GM03348 (cell line): ENCODE measurements around the gene SLC37A2.
A peak's percentile ranks its signal among the peaks of the same experiment; 100 is the strongest.

Experiments
- DNase-seq: peaks from one replicate; pipeline ENCODE4 v3.0.0; 2012; ENCODE audit warnings: low spot score

SLC37A2 gene

GRCh38 chr11:125111343-125112207, 48.5 kb downstream of the SLC37A2 start, which contains the start of gene TMEM218:
TMEM218 (minus strand) TSS chr11:125111626; CDS start chr11:125102241, 9,385 bp downstream.
- DNase-seq: peak; percentile 99

- no peak for DNase-seq
Observed at GRCh38 chr11:125112208-125112604, 49.1 kb downstream of the SLC37A2 start.

- DNase-seq: no peak
Observed at GRCh38 chr11:125114518-125114917, 51.4 kb downstream of the SLC37A2 start.

GRCh38 chr11:125117429-125117828, 54.3 kb downstream of the SLC37A2 start:
- DNase-seq: no peak

- no peak for DNase-seq
Observed at GRCh38 chr11:125123194-125123946, 60.3 kb downstream of the SLC37A2 start.

- DNase-seq: no peak
Observed at GRCh38 chr11:125123947-125124617, 61.0 kb downstream of the SLC37A2 start.

- DNase-seq: no peak
Observed at GRCh38 chr11:125124618-125124992, 61.5 kb downstream of the SLC37A2 start.

- peak; percentile 26 for DNase-seq
Observed at GRCh38 chr11:125128450-125128849, 65.3 kb downstream of the SLC37A2 start.

GRCh38 chr11:125129316-125129993, 66.3 kb downstream of the SLC37A2 start:
- DNase-seq: no peak

GRCh38 chr11:125132071-125132470, 69.0 kb downstream of the SLC37A2 start:
- DNase-seq: no peak

GRCh38 chr11:125132596-125132995, 69.5 kb downstream of the SLC37A2 start:
- no peak for DNase-seq

GRCh38 chr11:125136001-125136400, 72.9 kb downstream of the SLC37A2 start:
- DNase-seq: no peak

- DNase-seq: no peak
Observed at GRCh38 chr11:125138966-125139365, 75.9 kb downstream of the SLC37A2 start.

GRCh38 chr11:125139778-125140177, 76.7 kb downstream of the SLC37A2 start:
- DNase-seq: no peak
